Measurements from ENCODE around the gene NDST1. TPM values are rescaled to one million over a fixed set of nuclear protein-coding genes. Genes with fewer than 3 reads are reported as not detected.

Gene NDST1
- total and polyA plus RNA-seq, 10 of the 15 experiments (the other 5 are each of a cell fraction or from before 2014, with no cell fraction given) = 0.20 to 53.5 (median 12.9) TPM

- TF ChIP-seq TCF7 (IDR thresholded peaks at IDR 0.05; ENCODE audit: borderline replicate concordance) (no peak), RAD21 (IDR thresholded peaks at IDR 0.05; ENCODE audit: insufficient read depth, low read depth, low read length) (no peak), TCF12 (IDR thresholded peaks at IDR 0.05; ENCODE audit: low read depth, low read length) (no peak), EED (IDR thresholded peaks at IDR 0.05; ENCODE audit: low read depth) (0 out of 2 replicates have a peak, but pooled peaks have one; percentile 40), KAT2A (conservative IDR thresholded peaks at IDR 0.05; ENCODE audit: control insufficient read depth, low read depth, low read length) (no peak), ZBTB40 (IDR thresholded peaks at IDR 0.05; ENCODE audit: borderline replicate concordance) (no peak), USF2 (IDR thresholded peaks at IDR 0.05; ENCODE audit: borderline replicate concordance, low read depth, low read length) (no peak), ZBTB33 (IDR thresholded peaks at IDR 0.05) (no peak), GATAD2B (conservative IDR thresholded peaks at IDR 0.05; ENCODE audit: low read depth) (peak; percentile 54; the same call in 1 of the 2 replicates), CEBPB (IDR thresholded peaks at IDR 0.05; ENCODE audit: borderline replicate concordance in 1 of 2, low read depth in 2 of 2, low read length in 2 of 2) (no peak), SPI1 (IDR thresholded peaks at IDR 0.05; ENCODE audit: borderline replicate concordance, insufficient read depth, low read depth, low read length) (no peak), RELA (IDR thresholded peaks at IDR 0.05; ENCODE audit: borderline replicate concordance, partially characterized antibody) (peak; percentile 70), EGR1 (IDR thresholded peaks at IDR 0.05; ENCODE audit: borderline replicate concordance in 1 of 2, low read depth in 2 of 2, low read length in 2 of 2) (no peak), TARDBP (IDR thresholded peaks at IDR 0.05; ENCODE audit: borderline replicate concordance) (no peak), ZNF592 (IDR thresholded peaks at IDR 0.05) (no peak), BCL11A (IDR thresholded peaks at IDR 0.05; ENCODE audit: low read depth, low read length) (no peak), CBX3 (IDR thresholded peaks at IDR 0.05; ENCODE audit: borderline replicate concordance, low read depth) (no peak), PAX8 (IDR thresholded peaks at IDR 0.05) (no peak)
Measured at GRCh38 chr5:150599917-150600511, 92.1 kb downstream of the NDST1 start (continued).

All from GM12878 (cell line).